ENCODE measurements around the gene BCAT1. TPM values are rescaled to one million over a fixed set of nuclear protein-coding genes. Genes with fewer than 3 reads are reported as not detected.
A peak's percentile ranks its signal among the peaks of the same experiment; 100 is the strongest.
"Not testable (repeated sequence)": the region's sequence is repeated elsewhere in the genome, so short reads cannot be mapped to it uniquely, and the experiment has no call there.

Gene BCAT1
- total RNA-seq, 1 donor from 2014 or later, result 14.6 TPM

DNA sequence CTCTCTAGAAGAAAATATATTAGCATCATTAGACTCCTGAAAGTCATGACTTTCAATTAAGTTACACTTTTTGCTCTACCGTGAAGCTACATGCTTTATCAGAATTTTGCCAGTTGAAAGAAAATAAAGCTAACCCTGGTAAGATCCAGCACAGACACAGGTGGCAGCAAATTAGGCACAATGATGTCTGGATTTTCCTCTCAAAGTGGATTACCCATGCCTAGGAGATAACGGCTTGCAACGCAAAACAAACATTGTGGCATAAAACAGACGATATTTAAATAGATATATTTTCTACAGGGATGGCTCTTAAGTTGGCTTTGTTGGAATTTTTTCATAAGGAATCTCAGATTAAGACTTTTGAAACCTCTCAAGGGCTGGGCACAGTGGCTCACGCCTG is 33.4 kb downstream of the BCAT1 start:
- no peak overlapping the region for H3K4me3 ChIP-seq (ENCODE audit: low read depth, low read length)
- no peak for DNase-seq (ENCODE audit: low read depth)
- TF ChIP-seq, protein P1, sequence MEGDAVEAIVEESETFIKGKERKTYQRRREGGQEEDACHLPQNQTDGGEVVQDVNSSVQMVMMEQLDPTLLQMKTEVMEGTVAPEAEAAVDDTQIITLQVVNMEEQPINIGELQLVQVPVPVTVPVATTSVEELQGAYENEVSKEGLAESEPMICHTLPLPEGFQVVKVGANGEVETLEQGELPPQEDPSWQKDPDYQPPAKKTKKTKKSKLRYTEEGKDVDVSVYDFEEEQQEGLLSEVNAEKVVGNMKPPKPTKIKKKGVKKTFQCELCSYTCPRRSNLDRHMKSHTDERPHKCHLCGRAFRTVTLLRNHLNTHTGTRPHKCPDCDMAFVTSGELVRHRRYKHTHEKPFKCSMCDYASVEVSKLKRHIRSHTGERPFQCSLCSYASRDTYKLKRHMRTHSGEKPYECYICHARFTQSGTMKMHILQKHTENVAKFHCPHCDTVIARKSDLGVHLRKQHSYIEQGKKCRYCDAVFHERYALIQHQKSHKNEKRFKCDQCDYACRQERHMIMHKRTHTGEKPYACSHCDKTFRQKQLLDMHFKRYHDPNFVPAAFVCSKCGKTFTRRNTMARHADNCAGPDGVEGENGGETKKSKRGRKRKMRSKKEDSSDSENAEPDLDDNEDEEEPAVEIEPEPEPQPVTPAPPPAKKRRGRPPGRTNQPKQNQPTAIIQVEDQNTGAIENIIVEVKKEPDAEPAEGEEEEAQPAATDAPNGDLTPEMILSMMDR (conservative IDR thresholded peaks at IDR 0.05; ENCODE audit: low read depth, low read length), result no peak

GRCh38 chr12:24913953-24914352 is 34.9 kb downstream of the BCAT1 start:
- no peak for DNase-seq (ENCODE audit: low read depth)
- TF ChIP-seq, protein P1 (conservative IDR thresholded peaks at IDR 0.05; ENCODE audit: low read depth, low read length), result no peak
- H3K4me3 ChIP-seq (ENCODE audit: low read depth, low read length), result no peak overlapping the region

- TF ChIP-seq, protein P1 (conservative IDR thresholded peaks at IDR 0.05; ENCODE audit: low read depth, low read length), result no peak
- H3K4me3 ChIP-seq (ENCODE audit: low read depth, low read length), result no peak overlapping the region
- DNase-seq (ENCODE audit: low read depth), result no peak
Observed at GRCh38 chr12:24913130-24913529, 35.8 kb downstream of the BCAT1 start.

DNA sequence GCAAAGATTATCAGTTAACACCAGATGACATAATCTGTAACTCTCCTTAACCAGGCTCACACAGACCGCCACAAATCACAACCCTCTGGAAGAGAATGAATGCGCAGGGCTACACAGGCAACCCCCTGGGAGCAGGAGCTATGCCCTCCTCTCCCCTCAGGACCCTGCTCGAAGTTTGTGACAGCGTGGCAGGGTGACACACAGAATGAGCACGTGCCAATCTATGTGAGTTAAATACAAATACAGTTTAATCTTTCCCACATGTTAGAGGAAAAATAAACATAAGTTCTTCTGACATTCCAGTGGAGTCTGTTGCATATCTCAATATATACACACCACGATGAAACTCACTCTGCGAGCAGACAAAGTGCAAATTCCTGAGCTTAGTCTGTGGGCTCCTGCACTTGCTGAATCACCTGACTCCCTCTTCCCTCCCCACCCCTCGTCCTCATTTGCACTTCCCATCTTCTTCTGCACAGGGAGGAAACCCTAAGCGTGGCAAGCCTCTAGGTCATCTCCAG is 37.6 kb downstream of the BCAT1 start:
- H3K4me3 ChIP-seq (ENCODE audit: low read depth, low read length), result no peak overlapping the region
- peak; percentile 29 for DNase-seq (ENCODE audit: low read depth)
- TF ChIP-seq, protein P1 (conservative IDR thresholded peaks at IDR 0.05; ENCODE audit: low read depth, low read length), result no peak

DNA sequence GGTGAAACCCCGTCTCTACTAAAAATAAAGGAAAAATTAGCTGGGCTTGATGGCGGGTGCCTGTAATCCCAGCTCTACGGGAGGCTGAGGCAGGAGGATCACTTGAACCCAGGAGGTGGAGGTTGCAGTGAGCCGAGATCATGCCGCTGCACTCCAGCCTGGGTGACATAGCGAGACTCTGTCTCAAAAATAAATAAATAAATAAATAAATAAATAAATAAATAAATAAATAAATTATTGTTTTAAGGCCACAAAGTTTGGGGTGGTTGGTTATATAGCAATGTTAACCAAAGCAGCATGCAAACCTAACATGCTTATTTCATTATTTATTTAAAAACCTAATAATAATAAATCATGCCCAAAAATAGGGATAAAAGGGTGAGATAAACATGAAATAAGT is 38.7 kb downstream of the BCAT1 start:
- not testable (repeated sequence) for DNase-seq (ENCODE audit: low read depth); H3K4me3 ChIP-seq (ENCODE audit: low read depth, low read length)

GRCh38 chr12:24909667-24910066 is 39.2 kb downstream of the BCAT1 start:
- no peak overlapping the region for H3K4me3 ChIP-seq (ENCODE audit: low read depth, low read length)
- TF ChIP-seq, protein P1 (conservative IDR thresholded peaks at IDR 0.05; ENCODE audit: low read depth, low read length), result no peak
- DNase-seq (ENCODE audit: low read depth), result peak; percentile 86

DNA sequence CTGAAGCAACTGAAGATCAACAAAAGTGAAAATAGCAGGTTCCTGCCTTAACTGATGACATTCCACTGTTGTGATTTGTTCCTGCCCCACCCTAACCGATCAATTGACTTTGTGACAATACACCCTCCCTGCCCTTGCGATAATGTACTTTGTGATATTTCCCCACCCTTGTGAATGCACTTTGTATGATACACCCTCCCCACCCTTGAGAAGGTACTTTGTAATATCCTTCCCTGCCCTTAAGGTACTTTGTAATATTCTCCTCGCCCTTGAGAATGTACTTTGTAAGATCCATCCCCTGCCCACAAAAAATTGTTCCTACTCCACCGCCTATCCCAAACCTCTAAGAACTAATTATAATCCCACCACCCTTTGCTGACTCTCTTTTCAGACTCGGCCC is 41.4 kb downstream of the BCAT1 start:
- TF ChIP-seq, protein P1 (conservative IDR thresholded peaks at IDR 0.05; ENCODE audit: low read depth, low read length), result no peak
- no peak for DNase-seq (ENCODE audit: low read depth)
- no peak overlapping the region for H3K4me3 ChIP-seq (ENCODE audit: low read depth, low read length)
